Mesenteric fat pad (tissue), 1 donor: ENCODE results near the gene EXOC2. TPM values are rescaled to one million over a fixed set of nuclear protein-coding genes. Genes with fewer than 3 reads are reported as not detected.
"Not testable (repeated sequence)": the region's sequence is repeated elsewhere in the genome, so short reads cannot be mapped to it uniquely, and the experiment has no call there.

Experiments used
- DNase-seq: peaks from one replicate; pipeline ENCODE4 v3.0.0-alpha.2; 2020; ENCODE audit warnings: low spot score
- total RNA-seq: library from RNA; stranded (reverse); fragmentation: NEBNext Ultra II Directional; extraction: Animal tissue kit (Norgen Biotek cat#: 25700); gene quantifications from one replicate; pipeline ENCODE4 v1.2.1, GENCODE V29; 2021
- donor health status: DM: yes; HTN: yes; CAD: no.

The EXOC2 gene
- total RNA-seq, 1 donor from 2014 or later = 15.3 TPM

GRCh38 chr6:593139-593906 is 99.6 kb downstream of the EXOC2 start:
- no peak for DNase-seq

- DNase-seq = no peak
Measured at GRCh38 chr6:589090-589489, 103.8 kb downstream of the EXOC2 start.

GRCh38 chr6:586553-586952 is 106.4 kb downstream of the EXOC2 start:
- no peak for DNase-seq

DNA sequence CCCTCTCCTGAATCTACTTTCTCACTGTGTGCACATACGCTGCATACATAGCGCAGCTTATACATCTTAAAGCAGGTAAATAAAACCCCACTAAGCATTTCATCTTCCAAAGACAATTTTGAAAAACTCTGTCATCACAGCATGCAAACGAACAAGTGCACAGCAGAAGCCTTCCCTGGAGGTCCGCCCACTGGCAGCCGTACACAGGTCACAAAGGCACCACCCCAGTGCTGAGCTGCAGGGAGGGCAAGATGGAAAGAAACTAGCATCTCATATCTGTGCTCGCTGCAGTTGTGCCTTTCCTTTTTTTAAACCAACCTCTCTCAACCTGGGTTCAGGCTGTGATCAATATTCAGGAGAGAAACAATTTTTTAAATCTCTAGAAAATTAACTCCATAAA is 109.3 kb downstream of the EXOC2 start:
- DNase-seq = no peak

GRCh38 chr6:583116-583515 is 109.8 kb downstream of the EXOC2 start:
- no peak for DNase-seq

DNA sequence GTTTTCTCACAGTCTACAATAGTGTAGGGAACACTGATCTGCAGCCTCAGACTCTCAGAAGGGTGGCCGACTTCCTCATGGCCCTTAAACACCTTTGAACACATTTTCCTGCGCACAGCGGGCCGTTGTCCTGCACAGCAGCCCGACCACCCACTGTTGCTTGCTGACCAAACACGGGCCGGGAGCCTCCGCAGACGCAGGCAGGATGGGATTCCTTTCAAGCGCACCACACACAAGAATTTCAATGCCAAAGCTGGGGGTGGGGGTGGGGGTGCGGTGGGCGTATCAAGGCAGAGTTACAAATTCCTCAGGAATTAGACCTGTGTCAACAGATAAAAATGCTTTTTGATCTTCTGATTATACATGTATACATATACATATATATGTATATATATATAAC is 110.6 kb downstream of the EXOC2 start:
- DNase-seq = no peak

DNA sequence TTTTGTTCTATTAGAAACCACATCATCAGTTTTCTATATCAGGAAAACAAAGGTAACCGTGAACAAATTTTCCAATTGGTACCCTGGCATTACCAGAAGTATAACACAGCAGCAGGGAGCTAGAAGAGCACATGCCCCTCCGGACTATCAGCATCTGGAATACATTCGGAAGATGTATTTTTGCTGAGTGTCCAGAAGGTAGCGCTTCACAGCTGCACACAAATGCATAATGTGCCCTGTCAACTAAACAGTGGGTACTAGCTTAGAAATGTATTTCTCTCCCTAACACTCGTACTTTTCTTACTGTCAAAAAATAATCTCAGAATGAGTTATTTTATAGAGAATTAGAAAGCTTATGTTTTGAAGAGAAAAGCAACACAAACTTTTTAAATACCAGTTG is 113.6 kb downstream of the EXOC2 start:
- no peak for DNase-seq

DNA sequence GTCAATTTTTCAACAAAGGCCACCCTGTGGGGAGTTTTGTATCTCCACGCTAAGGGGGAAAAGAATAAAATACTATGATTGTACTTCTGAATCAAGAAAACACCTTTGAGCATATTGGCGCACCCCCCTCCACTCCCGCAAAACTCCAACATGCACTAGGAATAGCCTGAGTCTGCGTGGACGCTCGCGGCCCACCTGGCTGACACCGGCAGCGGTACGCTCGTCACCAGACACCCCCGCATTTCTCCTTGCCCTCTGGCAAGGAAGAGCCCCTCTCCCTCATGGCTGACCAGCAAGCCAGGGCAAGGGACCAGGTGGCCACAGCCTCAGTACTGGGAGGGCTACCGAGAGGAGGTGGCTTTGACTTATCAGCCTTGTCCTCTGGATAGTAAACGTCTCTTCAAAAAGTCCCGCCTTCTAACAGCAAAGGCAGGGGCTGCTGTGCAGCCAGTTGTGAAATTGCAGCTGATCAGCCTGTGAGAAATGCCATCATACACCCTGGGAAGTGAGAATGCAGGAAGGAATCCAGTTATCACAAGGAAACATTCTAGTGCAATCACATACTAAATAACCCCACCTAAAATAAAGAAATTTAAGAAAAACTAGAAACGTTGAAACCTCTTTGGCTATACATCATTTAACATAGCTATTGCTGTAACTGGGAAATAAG is 120.2 kb downstream of the EXOC2 start:
- DNase-seq = no peak

DNA sequence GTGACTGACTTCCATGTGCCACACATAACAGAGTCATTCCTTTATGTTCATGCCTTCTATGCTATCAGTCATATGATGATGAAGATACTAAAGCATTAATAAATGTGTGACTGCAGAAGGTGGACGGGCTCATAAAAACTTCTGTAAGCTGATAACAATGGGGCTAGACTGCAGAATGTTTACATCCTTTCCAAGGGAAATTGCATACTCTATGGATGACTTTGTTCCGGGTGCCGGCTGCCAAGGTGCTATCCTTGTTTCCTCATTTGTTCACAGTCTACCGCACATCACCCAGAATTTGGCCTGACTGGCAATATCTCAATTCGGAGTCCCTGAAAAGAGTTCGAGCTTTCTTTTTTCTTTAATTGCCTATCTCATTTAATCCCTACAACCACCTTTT is 121.0 kb downstream of the EXOC2 start:
- no peak for DNase-seq

GRCh38 chr6:570825-571224 is 122.1 kb downstream of the EXOC2 start:
- DNase-seq = no peak

DNA sequence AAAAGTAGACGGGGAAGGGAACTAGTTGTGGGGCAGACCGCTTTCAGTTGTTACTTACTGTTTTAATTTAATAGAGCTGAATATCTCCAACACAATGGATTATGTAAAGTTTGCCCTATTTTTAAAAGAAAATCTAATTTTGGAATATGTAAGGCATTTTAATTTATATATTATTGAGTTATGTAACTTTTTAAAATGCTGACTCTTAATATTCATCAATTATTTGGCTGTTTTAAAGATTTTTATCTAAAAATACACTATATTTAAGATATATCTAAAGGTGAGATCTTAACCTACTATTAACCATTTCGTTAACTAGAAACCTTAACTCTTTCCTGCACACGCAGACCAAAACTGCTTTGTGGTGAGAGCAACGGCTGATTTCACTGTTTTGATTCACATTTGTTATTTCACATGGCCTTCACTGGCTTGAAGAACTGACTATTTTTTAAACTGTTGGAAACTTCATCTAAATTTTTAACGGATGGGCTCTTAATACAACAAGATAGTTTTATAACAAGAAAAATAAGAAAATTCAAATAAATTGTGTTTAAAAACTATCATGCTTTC is 123.9 kb downstream of the EXOC2 start:
- DNase-seq = no peak

DNA sequence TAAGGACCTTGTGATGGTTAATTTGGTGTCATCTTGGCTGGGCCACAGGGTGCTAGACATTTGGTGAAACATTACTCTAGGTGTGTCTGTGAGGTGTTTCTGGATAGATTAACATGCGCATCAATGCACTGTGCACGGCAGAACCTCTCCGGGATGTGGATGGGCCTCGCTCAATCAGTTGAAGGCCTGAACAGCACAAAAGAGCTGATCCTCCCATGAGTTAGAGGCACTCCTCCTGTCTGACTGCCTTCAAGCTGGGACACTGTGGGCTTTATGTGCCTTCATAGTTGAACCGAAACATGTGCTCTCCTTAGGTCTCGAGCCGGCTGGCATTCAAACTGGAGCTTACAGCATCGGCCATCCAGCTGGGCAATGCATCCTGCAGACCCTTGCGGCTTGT is 124.9 kb downstream of the EXOC2 start:
- no peak for DNase-seq

DNA sequence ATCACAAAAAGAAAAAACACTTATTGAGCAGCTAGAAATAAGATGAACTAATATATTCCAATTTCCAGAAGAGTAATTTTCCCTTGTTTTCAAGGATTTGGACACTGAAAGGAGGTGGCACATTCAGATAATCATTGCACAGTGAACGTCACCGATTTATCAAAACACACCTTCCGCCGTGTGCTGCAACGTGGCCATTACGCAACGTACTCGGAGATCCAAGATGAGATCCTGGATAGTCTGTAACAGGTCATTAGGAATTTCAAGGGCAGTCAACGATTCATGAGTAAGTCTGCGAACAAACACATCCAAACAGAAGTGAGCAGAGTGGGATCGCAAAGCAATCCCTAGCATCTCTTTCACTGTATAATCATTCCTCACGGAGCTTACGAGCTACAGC is 129.1 kb downstream of the EXOC2 start:
- no peak for DNase-seq

GRCh38 chr6:562052-562676 is 130.8 kb downstream of the EXOC2 start:
- no peak for DNase-seq

DNA sequence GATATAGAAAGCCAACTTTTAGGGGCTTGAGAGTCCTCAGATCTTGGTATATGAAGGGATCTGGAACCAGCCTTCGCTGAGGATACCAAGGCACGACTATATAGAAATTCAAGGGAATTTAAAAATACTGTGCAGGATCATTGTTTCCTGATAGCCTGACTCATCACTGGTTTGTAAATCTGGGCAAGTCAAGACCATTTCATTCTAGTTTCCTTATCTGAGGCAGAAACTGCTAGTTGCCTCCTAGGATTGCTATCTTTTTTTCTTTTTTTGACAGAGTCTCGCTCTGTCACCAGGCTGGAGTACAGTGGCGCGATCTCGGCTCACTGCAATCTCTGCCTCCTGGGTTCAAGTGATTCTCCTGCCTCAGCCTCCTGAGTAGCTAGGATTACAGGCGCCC is 131.6 kb downstream of the EXOC2 start:
- not testable (repeated sequence) for DNase-seq

- no peak for DNase-seq
Measured at GRCh38 chr6:558959-559358, 134.0 kb downstream of the EXOC2 start.

DNA sequence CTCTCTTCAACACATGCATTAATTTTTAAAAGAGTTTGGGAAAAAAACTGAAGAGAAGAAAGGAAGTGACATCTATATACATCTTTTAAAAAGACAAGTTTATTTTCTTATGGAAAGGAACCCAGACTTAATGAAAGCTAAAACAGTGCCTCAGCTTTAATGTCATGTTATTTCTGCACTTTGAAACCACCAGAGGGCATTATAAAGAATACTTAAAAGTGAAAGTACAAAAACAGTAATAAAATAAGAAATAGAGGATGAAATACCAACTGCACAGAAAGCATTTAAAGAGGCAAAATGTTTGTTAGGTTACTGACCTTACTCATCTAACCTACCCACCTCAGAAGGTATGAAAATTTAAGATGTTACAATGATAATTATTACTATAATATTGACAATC is 134.8 kb downstream of the EXOC2 start:
- DNase-seq = no peak

GRCh38 chr6:551829-552350 is 141.0 kb downstream of the EXOC2 start:
- DNase-seq = no peak

GRCh38 chr6:551405-551804 is 141.5 kb downstream of the EXOC2 start:
- no peak for DNase-seq

DNA sequence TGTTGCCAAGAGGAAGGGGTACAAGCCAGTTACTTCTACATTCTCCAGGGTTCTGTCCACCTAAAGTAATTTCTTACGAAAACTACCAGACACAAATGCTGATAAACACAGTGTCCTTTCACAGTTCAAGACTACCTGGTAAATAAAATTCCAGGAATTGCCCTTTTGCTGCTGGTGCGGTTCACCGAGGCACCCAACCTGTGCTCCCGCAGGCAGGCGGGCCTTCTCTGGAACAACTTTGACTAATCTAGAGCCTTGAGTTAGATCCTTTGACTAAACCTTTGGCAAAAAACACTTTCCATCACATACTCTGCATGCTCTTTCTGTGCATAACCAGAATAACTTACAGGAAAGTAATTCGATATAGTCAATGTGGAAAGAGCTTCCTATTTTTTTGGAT is 143.0 kb downstream of the EXOC2 start:
- DNase-seq = no peak

GRCh38 chr6:548517-548916 is 144.4 kb downstream of the EXOC2 start:
- DNase-seq = no peak

DNA sequence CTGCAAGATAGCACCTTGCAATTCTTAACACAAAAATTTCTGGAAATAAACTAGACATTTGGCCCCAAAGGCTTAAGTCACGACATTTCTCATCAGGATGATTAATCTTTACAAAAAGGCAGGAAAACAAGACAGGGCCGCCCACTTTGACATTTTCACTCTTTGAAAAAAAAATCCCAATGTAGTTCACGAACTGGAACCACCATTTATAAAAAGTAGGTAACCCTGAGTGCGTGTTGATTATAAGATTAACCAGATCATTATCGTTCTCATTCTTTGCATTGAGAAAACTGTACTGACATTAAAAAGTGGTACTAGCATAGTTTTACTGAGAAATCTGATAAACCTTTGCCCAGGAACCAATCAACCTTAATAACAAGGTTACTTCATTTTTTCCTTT is 144.8 kb downstream of the EXOC2 start:
- no peak for DNase-seq
